Loucy (cell line): ENCODE results near the gene OSBPL1A.
A peak's percentile ranks its signal among the peaks of the same experiment; 100 is the strongest.

ENCODE experiments used
- H2AFZ ChIP-seq: fragments of 200-600 bp; sonication (generic); 2 replicates; pipeline ENCODE4 v1.6.0; 2016; ENCODE audit warnings: antibody characterized with exemption, mild to moderate bottlenecking, low read length, moderate library complexity
- H3F3A ChIP-seq: fragments of 200-600 bp; 2 replicates; pipeline ENCODE4 v1.6.0; 2016; ENCODE audit warnings: antibody characterized with exemption, low read depth, mild to moderate bottlenecking
- H3K27me3 ChIP-seq: fragments of 200-600 bp; sonication (generic); 2 replicates; pipeline ENCODE4 v1.6.1; 2014; ENCODE audit warnings: low read length, mild to moderate bottlenecking; ENCODE audit not compliant: insufficient read depth, poor library complexity, severe bottlenecking
- H3K36me3 ChIP-seq: fragments of 200-600 bp; sonication (generic); 2 replicates; pipeline ENCODE4 v1.6.1; 2016; ENCODE audit warnings: low read length; ENCODE audit not compliant: insufficient read depth
- H3K4me1 ChIP-seq: fragments of 200-600 bp; sonication (generic); 2 replicates; pipeline ENCODE4 v1.5.1; 2014; ENCODE audit warnings: low read length, mild to moderate bottlenecking; ENCODE audit not compliant: insufficient read depth, poor library complexity, severe bottlenecking
- H3K4me2 ChIP-seq: fragments of 200-600 bp; sonication (generic); 2 replicates; pipeline ENCODE4 v1.6.0; 2014; ENCODE audit warnings: antibody characterized with exemption, low read length, low read depth, mild to moderate bottlenecking; ENCODE audit not compliant: poor library complexity, severe bottlenecking
- H3K4me3 ChIP-seq: fragments of 200-600 bp; sonication (generic); 2 replicates; pipeline ENCODE4 v1.5.1; 2014; ENCODE audit warnings: low read length, mild to moderate bottlenecking, mixed read lengths; ENCODE audit not compliant: poor library complexity, severe bottlenecking
- H3K79me2 ChIP-seq: fragments of 200-600 bp; sonication (generic); 2 replicates; pipeline ENCODE4 v1.6.1; 2014; ENCODE audit warnings: low read length; ENCODE audit not compliant: insufficient read depth
- H3K9ac ChIP-seq: fragments of 200-600 bp; sonication (generic); 2 replicates; pipeline ENCODE4 v1.6.0; 2014; ENCODE audit warnings: mild to moderate bottlenecking, low read depth, low read length, moderate library complexity; ENCODE audit not compliant: poor library complexity, severe bottlenecking
- H3K9me2 ChIP-seq: fragments of 200-600 bp; sonication (generic); replicated peaks from 2 replicates; pipeline ENCODE4 v1.6.1; 2016; ENCODE audit warnings: low read depth, low read length, mixed read lengths
- H3K9me3 ChIP-seq: fragments of 200-600 bp; sonication (generic); 2 replicates; pipeline ENCODE4 v1.6.1; 2014; ENCODE audit warnings: mild to moderate bottlenecking, antibody characterized with exemption, low read length, low read depth; ENCODE audit not compliant: insufficient read depth
- H4K20me1 ChIP-seq: fragments of 200-600 bp; sonication (generic); 2 replicates; pipeline ENCODE4 v1.6.0; 2014; ENCODE audit warnings: antibody characterized with exemption, low read length, mild to moderate bottlenecking; ENCODE audit not compliant: insufficient read depth, poor library complexity, severe bottlenecking
- EZH2phosphoT487 ChIP-seq: fragments of 200-600 bp; IDR thresholded peaks from 2 replicates; pipeline ENCODE4 v1.6.1; 2018; ENCODE audit warnings: antibody characterized with exemption, mild to moderate bottlenecking, moderate library complexity, borderline replicate concordance
- TF ChIP-seq, protein P1 (sequence below): fragments of 200-600 bp; sonication (generic); conservative IDR thresholded peaks from 2 replicates; pipeline ENCODE4 v1.5.1; 2014; ENCODE audit warnings: mild to moderate bottlenecking, antibody characterized with exemption, low read length

The OSBPL1A gene

DNA sequence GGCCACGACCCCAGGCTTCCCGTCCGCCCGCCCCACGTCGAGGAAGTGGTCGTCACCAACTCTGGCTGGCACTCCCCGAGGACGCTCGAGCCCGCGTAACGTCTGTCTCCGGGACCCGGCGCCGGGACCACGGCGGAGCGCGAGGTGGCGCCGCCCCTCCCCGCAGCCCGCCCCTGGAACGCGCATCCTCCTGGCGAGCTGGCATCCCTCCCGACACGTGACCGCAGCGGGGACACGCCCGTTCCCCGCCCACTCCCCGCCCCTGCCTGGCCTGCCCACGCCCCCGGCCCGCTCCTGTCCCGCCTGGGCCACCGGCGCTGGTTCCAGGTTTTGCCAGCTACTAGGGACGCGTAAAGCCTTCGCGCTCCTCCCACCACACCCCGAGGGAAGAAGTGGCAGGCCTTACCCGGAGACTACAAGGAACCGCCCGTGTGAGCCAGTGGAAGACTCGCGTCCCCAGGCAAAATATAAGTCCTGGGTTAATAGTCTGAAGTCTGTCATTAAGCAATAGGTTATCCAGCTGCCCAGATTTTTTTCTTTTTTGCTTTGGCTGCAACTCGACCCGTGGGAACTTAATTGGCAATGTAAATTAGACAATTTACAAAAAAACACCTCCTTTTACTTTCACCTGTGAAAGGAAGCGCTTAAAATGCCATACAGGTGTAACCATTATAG lies at the start of gene OSBPL1A:
OSBPL1A (minus strand) TSS at position 131 of the 675 bp plus-strand sequence. CDS start 20,291 bp downstream, outside the sequence.
- peaks cover 30% of the 10 kb centered on the region for H3K79me2 ChIP-seq
- H3K9ac ChIP-seq: peak within 1 kb of the TSS; percentile 86
- H3K4me1 ChIP-seq: peaks cover 26% of the 10 kb centered on the region
- no peaks in the 10 kb centered on the region for H3K9me3 ChIP-seq
- H3K27me3 ChIP-seq: no peaks in the 10 kb centered on the region
- H3K36me3 ChIP-seq: no peaks in the 10 kb centered on the region
- no peaks in the 10 kb centered on the region for H3F3A ChIP-seq
- peak within 1 kb of the TSS; percentile 79 for H3K4me2 ChIP-seq
- H2AFZ ChIP-seq: peak within 1 kb of the TSS; percentile 95
- H3K4me3 ChIP-seq: peak within 1 kb of the TSS; percentile 86
- TF ChIP-seq, protein P1, sequence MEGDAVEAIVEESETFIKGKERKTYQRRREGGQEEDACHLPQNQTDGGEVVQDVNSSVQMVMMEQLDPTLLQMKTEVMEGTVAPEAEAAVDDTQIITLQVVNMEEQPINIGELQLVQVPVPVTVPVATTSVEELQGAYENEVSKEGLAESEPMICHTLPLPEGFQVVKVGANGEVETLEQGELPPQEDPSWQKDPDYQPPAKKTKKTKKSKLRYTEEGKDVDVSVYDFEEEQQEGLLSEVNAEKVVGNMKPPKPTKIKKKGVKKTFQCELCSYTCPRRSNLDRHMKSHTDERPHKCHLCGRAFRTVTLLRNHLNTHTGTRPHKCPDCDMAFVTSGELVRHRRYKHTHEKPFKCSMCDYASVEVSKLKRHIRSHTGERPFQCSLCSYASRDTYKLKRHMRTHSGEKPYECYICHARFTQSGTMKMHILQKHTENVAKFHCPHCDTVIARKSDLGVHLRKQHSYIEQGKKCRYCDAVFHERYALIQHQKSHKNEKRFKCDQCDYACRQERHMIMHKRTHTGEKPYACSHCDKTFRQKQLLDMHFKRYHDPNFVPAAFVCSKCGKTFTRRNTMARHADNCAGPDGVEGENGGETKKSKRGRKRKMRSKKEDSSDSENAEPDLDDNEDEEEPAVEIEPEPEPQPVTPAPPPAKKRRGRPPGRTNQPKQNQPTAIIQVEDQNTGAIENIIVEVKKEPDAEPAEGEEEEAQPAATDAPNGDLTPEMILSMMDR: no peak
- no peak for TF ChIP-seq EZH2phosphoT487
- no peaks in the 10 kb centered on the region for H3K9me2 ChIP-seq
- H4K20me1 ChIP-seq: peaks cover 13% of the 10 kb centered on the region

DNA sequence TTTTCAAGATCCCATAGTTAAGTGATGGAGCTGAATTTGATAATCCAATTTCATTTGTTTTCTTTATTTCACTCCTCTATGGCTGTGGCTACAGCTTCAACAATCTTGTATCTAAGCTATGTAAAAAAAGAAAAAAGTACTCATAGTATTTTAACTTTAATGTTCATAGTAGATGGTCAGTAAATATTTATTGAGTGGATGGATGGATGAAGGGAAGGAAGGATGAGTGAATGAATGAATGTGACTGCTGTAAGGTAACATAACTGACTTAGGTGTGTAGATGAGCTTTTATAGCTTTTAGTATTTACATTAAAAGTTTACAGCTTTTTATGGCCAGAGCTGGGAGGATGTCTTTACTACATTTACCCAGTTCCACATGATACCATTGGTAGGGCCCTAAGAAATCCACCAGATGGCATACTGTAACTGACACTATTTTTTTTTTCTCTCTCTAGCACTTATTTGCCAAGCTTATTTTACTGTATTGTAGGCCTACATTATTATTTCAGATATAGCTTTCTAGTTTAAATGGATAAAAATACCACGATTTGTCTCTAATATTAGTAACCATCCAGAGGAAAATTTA lies 49.4 kb upstream of the OSBPL1A start:
- no peak overlapping the region for H3K4me3 ChIP-seq
- no peak overlapping the region for H3K4me2 ChIP-seq
- peaks cover 24% of the 10 kb centered on the region for H3K4me1 ChIP-seq
- H3K79me2 ChIP-seq: no peaks in the 10 kb centered on the region
- H3K9me2 ChIP-seq: no peaks in the 10 kb centered on the region
- H2AFZ ChIP-seq: peak overlapping the region; percentile 4; the same call in 1 of the 2 replicates
- no peak for TF ChIP-seq EZH2phosphoT487
- TF ChIP-seq, protein P1: peak; percentile 71
- H3K9ac ChIP-seq: no peak overlapping the region
- no peaks in the 10 kb centered on the region for H4K20me1 ChIP-seq
- H3K36me3 ChIP-seq: no peaks in the 10 kb centered on the region
- no peaks in the 10 kb centered on the region for H3K9me3 ChIP-seq
- H3K27me3 ChIP-seq: no peaks in the 10 kb centered on the region
- H3F3A ChIP-seq: no peaks in the 10 kb centered on the region

DNA sequence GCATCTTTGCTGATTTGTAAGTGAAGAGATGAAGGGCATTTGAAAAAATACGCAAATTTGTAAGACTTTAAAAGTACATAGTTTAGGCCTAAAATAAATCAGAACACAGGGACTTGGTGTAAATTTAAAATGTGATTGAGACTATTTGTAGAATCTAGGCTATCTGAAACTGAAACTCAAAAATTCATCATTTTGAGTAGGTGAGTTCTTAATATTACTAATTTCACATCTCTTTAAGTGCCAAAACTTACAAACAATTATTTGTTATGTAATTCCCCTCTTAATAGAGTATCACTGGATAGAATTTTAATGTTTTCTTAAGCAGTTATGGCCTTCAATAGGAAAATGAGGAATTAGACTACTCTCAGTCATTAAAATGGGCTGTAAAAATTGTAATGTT lies 48.8 kb upstream of the OSBPL1A start:
- Histone ChIP-seq H2AFZ (0 out of 2 replicates have a peak overlapping the region, but pooled peaks have one; percentile 25), H3K36me3 (no peaks in the 10 kb centered on the region), H3F3A (no peaks in the 10 kb centered on the region), H3K4me2 (no peak overlapping the region), H3K4me3 (no peak overlapping the region), H3K79me2 (no peaks in the 10 kb centered on the region), H3K9me3 (no peaks in the 10 kb centered on the region), H4K20me1 (no peaks in the 10 kb centered on the region), H3K9ac (no peak overlapping the region), H3K27me3 (no peaks in the 10 kb centered on the region), H3K4me1 (peaks cover 24% of the 10 kb centered on the region), H3K9me2 (no peaks in the 10 kb centered on the region)
- no peak for TF ChIP-seq EZH2phosphoT487
- TF ChIP-seq, protein P1: no peak
